Measurements from ENCODE around the gene FAM53C. TPM values are rescaled to one million over a fixed set of nuclear protein-coding genes. Genes with fewer than 3 reads are reported as not detected.

Gene FAM53C
- total RNA-seq, 4 donors from 2014 or later, result 5.2 to 27.7 (median 14.0) TPM

- WGBS, 2 donors (ENCODE audit: low coverage in 1 of 2), result 11 to 20% methylated on average over 5 of the region's 5 CpGs
- in situ Hi-C loops (cut with MboI; ENCODE audit: low pct_ligation_motif_present in 1 of 4, low pct_unique_long_range_greater_than_20kb in 1 of 4, low sequenced_read_pairs in 3 of 4) (no loop called here), intact Hi-C loops (cut with DNase I; ENCODE audit: low total_unique reads) (no loop called here)
- H3K36me3 ChIP-seq, result no peaks in the 10 kb centered on the region
- peak overlapping the region in 3 of 4 donors; percentile 90 to 100 (median 99) for H3K4me3 ChIP-seq
- peak overlapping the region; percentile 98 to 100 (median 99) for H3K27ac ChIP-seq
- no peaks in the 10 kb centered on the region for H3K9me3 ChIP-seq
- DNase-seq, result no peak
- no peaks in the 10 kb centered on the region for H3K27me3 ChIP-seq
- H3K4me1 ChIP-seq, result peaks cover 16 to 25% (median 22%) of the 10 kb centered on the region in 4 donors
- TF ChIP-seq EP300 (IDR thresholded peaks at IDR 0.05; ENCODE audit: low read depth) (no peak), POLR2A (IDR thresholded peaks at IDR 0.05) (no peak), CTCF (IDR thresholded peaks at IDR 0.05) (no peak), POLR2AphosphoS5 (IDR thresholded peaks at IDR 0.05) (no peak)
These were observed 16.3 kb downstream of the FAM53C start for GRCh38 chr5:138354387-138354786.

- Histone ChIP-seq H3K4me1 (peaks cover 16 to 25% (median 22%) of the 10 kb centered on the region in 4 donors), H3K4me3 (peak overlapping the region in 2 of 4 donors; percentile 99 to 100), H3K9me3 (no peaks in the 10 kb centered on the region), H3K36me3 (no peaks in the 10 kb centered on the region), H3K27me3 (no peaks in the 10 kb centered on the region), H3K27ac (peak overlapping the region in 3 of 4 donors; percentile 98 to 100 (median 100))
- in situ Hi-C loops (cut with MboI; ENCODE audit: low pct_ligation_motif_present in 1 of 4, low pct_unique_long_range_greater_than_20kb in 1 of 4, low sequenced_read_pairs in 3 of 4), result no loop called here
- WGBS, 2 donors (ENCODE audit: low coverage in 1 of 2), result 23 to 26% methylated on average over 5 to 6 of the region's 6 CpGs
- no peak for DNase-seq
- TF ChIP-seq CTCF (IDR thresholded peaks at IDR 0.05) (no peak), POLR2A (IDR thresholded peaks at IDR 0.05) (no peak), EP300 (IDR thresholded peaks at IDR 0.05; ENCODE audit: low read depth) (no peak)
- intact Hi-C loops (cut with DNase I; ENCODE audit: low total_unique reads), result no loop called here
These were observed 16.9 kb downstream of the FAM53C start for GRCh38 chr5:138354926-138355378.

- no peak overlapping the region for H3K4me3 ChIP-seq
- in situ Hi-C loops (cut with MboI; ENCODE audit: low pct_ligation_motif_present in 1 of 4, low pct_unique_long_range_greater_than_20kb in 1 of 4, low sequenced_read_pairs in 3 of 4), result no loop called here
- WGBS, 2 donors (ENCODE audit: low coverage in 1 of 2), result 73 to 76% methylated on average over 3 of the region's 3 CpGs
- no peak for DNase-seq
- no peaks in the 10 kb centered on the region for H3K9me3 ChIP-seq
- no peaks in the 10 kb centered on the region for H3K36me3 ChIP-seq
- H3K27ac ChIP-seq, result no peak overlapping the region
- H3K27me3 ChIP-seq, result no peaks in the 10 kb centered on the region
- intact Hi-C loops (cut with DNase I; ENCODE audit: low total_unique reads), result no loop called here
- peaks cover 12 to 27% (median 16%) of the 10 kb centered on the region in 4 donors for H3K4me1 ChIP-seq
- no peak for TF ChIP-seq POLR2A (IDR thresholded peaks at IDR 0.05)
- TF ChIP-seq EP300 (IDR thresholded peaks at IDR 0.05; ENCODE audit: low read depth), result no peak
- no peak for TF ChIP-seq POLR2AphosphoS5 (IDR thresholded peaks at IDR 0.05)
- TF ChIP-seq CTCF (IDR thresholded peaks at IDR 0.05), result no peak
These were observed 21.6 kb downstream of the FAM53C start for GRCh38 chr5:138359621-138360020.

- 100% methylated on average over 1 of the region's 1 CpG for WGBS, 2 donors (ENCODE audit: low coverage in 1 of 2)
- in situ Hi-C loops (cut with MboI; ENCODE audit: low pct_ligation_motif_present in 1 of 4, low pct_unique_long_range_greater_than_20kb in 1 of 4, low sequenced_read_pairs in 3 of 4), result no loop called here
- no peak for DNase-seq
- TF ChIP-seq POLR2AphosphoS5 (IDR thresholded peaks at IDR 0.05) (no peak), CTCF (IDR thresholded peaks at IDR 0.05) (no peak), POLR2A (IDR thresholded peaks at IDR 0.05) (no peak), EP300 (IDR thresholded peaks at IDR 0.05; ENCODE audit: low read depth) (no peak)
- Histone ChIP-seq H3K9me3 (no peaks in the 10 kb centered on the region), H3K27me3 (no peaks in the 10 kb centered on the region), H3K4me3 (no peak overlapping the region), H3K4me1 (peaks cover 0 to 15% (median 3%) of the 10 kb centered on the region in 4 donors), H3K36me3 (no peaks in the 10 kb centered on the region), H3K27ac (no peak overlapping the region)
- intact Hi-C loops (cut with DNase I; ENCODE audit: low total_unique reads), result no loop called here
These were observed 22.9 kb downstream of the FAM53C start for GRCh38 chr5:138360941-138361452.

Measured in transverse colon (tissue), 4 donors.